ENCODE measurements around the gene NCOA4.

Gene NCOA4

GRCh38 chr10:46035923-46036849 lies 5.8 kb upstream of the NCOA4 start:
- no peak overlapping the region for H3K9ac ChIP-seq
- no peak overlapping the region for H3K27ac ChIP-seq
- H3K27me3 ChIP-seq (ENCODE audit: control insufficient read depth, insufficient read depth, low read length): no peaks in the 10 kb centered on the region
- no peak for TF ChIP-seq CTCF (IDR thresholded peaks at IDR 0.05)
- no peaks in the 10 kb centered on the region for H3K36me3 ChIP-seq (ENCODE audit: control insufficient read depth, insufficient read depth, low read length)
- no peaks in the 10 kb centered on the region for H3K79me2 ChIP-seq
- no peaks in the 10 kb centered on the region for H3K9me3 ChIP-seq (ENCODE audit: control insufficient read depth, low read length)
- H3K4me3 ChIP-seq (ENCODE audit: low read depth, low read length): no peak overlapping the region
- no peak overlapping the region for H3K4me2 ChIP-seq (ENCODE audit: low read length)
- no peak overlapping the region for H2AFZ ChIP-seq
- H3K4me1 ChIP-seq: no peaks in the 10 kb centered on the region

GRCh38 chr10:46033602-46034011 lies 3.2 kb upstream of the NCOA4 start:
- Histone ChIP-seq H3K4me3 (ENCODE audit: low read depth, low read length) (no peak overlapping the region), H3K9ac (no peak overlapping the region), H3K36me3 (ENCODE audit: control insufficient read depth, insufficient read depth, low read length) (no peaks in the 10 kb centered on the region), H2AFZ (no peak overlapping the region), H3K27me3 (ENCODE audit: control insufficient read depth, insufficient read depth, low read length) (no peaks in the 10 kb centered on the region), H3K9me3 (ENCODE audit: control insufficient read depth, low read length) (no peaks in the 10 kb centered on the region), H3K79me2 (peaks cover 12% of the 10 kb centered on the region), H3K4me2 (ENCODE audit: low read length) (no peak overlapping the region), H3K4me1 (peaks cover 5% of the 10 kb centered on the region), H3K27ac (no peak overlapping the region)
- no peak for TF ChIP-seq CTCF (IDR thresholded peaks at IDR 0.05)

- H3K9me3 ChIP-seq (ENCODE audit: control insufficient read depth, low read length): no peaks in the 10 kb centered on the region
- H3K4me3 ChIP-seq (ENCODE audit: low read depth, low read length): no peak overlapping the region
- no peaks in the 10 kb centered on the region for H3K36me3 ChIP-seq (ENCODE audit: control insufficient read depth, insufficient read depth, low read length)
- peaks cover 15% of the 10 kb centered on the region for H3K4me1 ChIP-seq
- H3K9ac ChIP-seq: no peak overlapping the region
- H2AFZ ChIP-seq: peak overlapping the region; percentile 16
- no peaks in the 10 kb centered on the region for H3K27me3 ChIP-seq (ENCODE audit: control insufficient read depth, insufficient read depth, low read length)
- no peak overlapping the region for H3K27ac ChIP-seq
- no peak for TF ChIP-seq CTCF (IDR thresholded peaks at IDR 0.05)
- no peak overlapping the region for H3K4me2 ChIP-seq (ENCODE audit: low read length)
- peaks cover 27% of the 10 kb centered on the region for H3K79me2 ChIP-seq
These were observed 1.5 kb upstream of the NCOA4 start for GRCh38 chr10:46031648-46032532.

- Histone ChIP-seq H3K27ac (peak overlapping the region; percentile 70), H3K4me3 (ENCODE audit: low read depth, low read length) (peak overlapping the region; percentile 75), H3K9me3 (ENCODE audit: control insufficient read depth, low read length) (no peaks in the 10 kb centered on the region), H3K4me1 (peaks cover 21% of the 10 kb centered on the region), H3K4me2 (ENCODE audit: low read length) (peak overlapping the region; percentile 66), H3K9ac (peak overlapping the region; percentile 81), H3K79me2 (peaks cover 51% of the 10 kb centered on the region), H2AFZ (peak overlapping the region; percentile 51), H3K36me3 (ENCODE audit: control insufficient read depth, insufficient read depth, low read length) (no peaks in the 10 kb centered on the region), H3K27me3 (ENCODE audit: control insufficient read depth, insufficient read depth, low read length) (no peaks in the 10 kb centered on the region)
- TF ChIP-seq CTCF (IDR thresholded peaks at IDR 0.05): no peak
These were observed 877 bp downstream of the NCOA4 start for GRCh38 chr10:46029461-46030030.
